GM12891 (cell line): Measurements from ENCODE around the gene EXOC4.

Experiments used
- POLR2A ChIP-seq: IDR thresholded peaks from 2 replicates; pipeline ENCODE4 v1.6.1; 2011; ENCODE audit warnings: low read depth, low read length, control low read depth
- POLR2AphosphoS5 ChIP-seq: IDR thresholded peaks from 2 replicates; pipeline ENCODE4 v1.6.1; 2011; ENCODE audit warnings: low read depth, low read length, control low read depth
- SPI1 ChIP-seq: IDR thresholded peaks from 2 replicates; pipeline ENCODE4 v1.6.1; 2011; ENCODE audit warnings: low read depth, low read length, control low read depth

DNA sequence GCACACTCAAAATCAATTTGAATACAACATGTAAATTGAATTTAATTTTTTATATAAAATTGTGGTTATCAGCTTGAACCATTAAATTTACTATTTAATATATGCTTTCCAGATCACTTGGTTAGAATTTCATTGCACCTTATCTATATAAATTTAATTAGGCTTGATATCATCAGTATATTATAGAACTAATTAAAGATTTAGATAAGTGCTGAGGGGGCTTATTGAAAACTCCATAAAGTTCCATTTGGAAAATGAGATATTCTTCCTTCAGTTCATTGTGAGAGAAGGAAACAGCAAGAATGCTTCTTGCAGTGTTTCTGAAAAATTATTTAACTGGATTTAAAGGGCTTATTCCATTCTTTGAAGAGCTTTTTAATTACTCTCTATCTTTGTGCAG lies 788.6 kb downstream of the EXOC4 start:
- TF ChIP-seq POLR2A = no peak
- no peak for TF ChIP-seq SPI1
- TF ChIP-seq POLR2AphosphoS5 = no peak
